ENCODE results near the gene ENHO.

DNA sequence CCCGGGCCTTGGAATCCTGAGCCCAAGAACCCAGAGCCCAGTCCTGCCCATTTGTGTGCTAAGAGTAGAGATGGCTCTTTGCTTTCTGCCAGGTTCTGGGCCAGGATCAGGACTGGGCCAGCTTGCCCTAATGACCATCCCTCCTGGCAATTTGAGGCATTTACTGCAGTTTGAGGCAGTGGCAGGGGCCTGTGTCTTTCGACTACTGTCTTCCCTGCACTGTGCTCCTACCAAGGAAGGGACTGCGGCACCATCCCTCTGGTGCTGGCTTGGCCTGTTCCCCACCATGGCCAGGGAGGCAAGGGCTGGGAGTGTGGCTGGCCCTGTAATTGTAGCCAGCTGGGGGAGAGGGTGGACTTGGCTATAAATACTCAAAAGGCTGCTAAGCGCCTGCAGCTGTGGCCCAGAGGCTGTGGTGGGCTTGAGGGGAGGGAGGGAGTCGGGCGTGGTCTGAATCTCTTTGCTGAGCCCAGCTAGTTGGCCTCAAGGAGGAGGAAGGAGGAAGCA, 4.6 kb downstream of the ENHO start:
- TF ChIP-seq, protein P1, sequence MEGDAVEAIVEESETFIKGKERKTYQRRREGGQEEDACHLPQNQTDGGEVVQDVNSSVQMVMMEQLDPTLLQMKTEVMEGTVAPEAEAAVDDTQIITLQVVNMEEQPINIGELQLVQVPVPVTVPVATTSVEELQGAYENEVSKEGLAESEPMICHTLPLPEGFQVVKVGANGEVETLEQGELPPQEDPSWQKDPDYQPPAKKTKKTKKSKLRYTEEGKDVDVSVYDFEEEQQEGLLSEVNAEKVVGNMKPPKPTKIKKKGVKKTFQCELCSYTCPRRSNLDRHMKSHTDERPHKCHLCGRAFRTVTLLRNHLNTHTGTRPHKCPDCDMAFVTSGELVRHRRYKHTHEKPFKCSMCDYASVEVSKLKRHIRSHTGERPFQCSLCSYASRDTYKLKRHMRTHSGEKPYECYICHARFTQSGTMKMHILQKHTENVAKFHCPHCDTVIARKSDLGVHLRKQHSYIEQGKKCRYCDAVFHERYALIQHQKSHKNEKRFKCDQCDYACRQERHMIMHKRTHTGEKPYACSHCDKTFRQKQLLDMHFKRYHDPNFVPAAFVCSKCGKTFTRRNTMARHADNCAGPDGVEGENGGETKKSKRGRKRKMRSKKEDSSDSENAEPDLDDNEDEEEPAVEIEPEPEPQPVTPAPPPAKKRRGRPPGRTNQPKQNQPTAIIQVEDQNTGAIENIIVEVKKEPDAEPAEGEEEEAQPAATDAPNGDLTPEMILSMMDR (IDR thresholded peaks at IDR 0.05) = no peak
- no peak for TF ChIP-seq EZH2 (IDR thresholded peaks at IDR 0.05; ENCODE audit: borderline replicate concordance, insufficient read depth, low read depth, low read length, poor library complexity, severe bottlenecking)

All from B cell (primary cell).